Gastroesophageal sphincter (tissue), 4 donors: Measurements from ENCODE around the gene SSU72. TPM values are rescaled to one million over a fixed set of nuclear protein-coding genes. Genes with fewer than 3 reads are reported as not detected.

Experiments used
- ATAC-seq: fragments of 150-250 bp; one replicate; pipeline ENCODE4 v1.9.1; 2016; ENCODE audit warnings: mild to moderate bottlenecking, moderate library complexity
- H3K27ac ChIP-seq, 4 donors: fragments of 200-600 bp; sonication (generic) in 3 of 4; 1 replicate in 3 of 4; 2 replicates in 1 of 4; pipeline ENCODE4 v1.5.1; 2016 to 2019
- H3K27me3 ChIP-seq: fragments of 200-600 bp; sonication (generic); one replicate; pipeline ENCODE4 v1.5.1; 2019
- H3K36me3 ChIP-seq, 2 donors: fragments of 200-600 bp; sonication (generic); one replicate each; pipeline ENCODE4 v1.5.1; 2019; ENCODE audit warnings: control low read depth in 1 of 2
- H3K4me1 ChIP-seq, 3 donors: fragments of 200-600 bp; sonication (generic); 1 replicate in 2 of 3; 2 replicates in 1 of 3; pipeline ENCODE4 v1.5.1; 2016 to 2019; ENCODE audit warnings: control low read depth in 2 of 3
- H3K4me3 ChIP-seq, 2 donors: fragments of 200-600 bp; sonication (generic); one replicate each; pipeline ENCODE4 v1.5.1; 2019; ENCODE audit warnings: mild to moderate bottlenecking in 1 of 2, moderate library complexity in 1 of 2
- H3K9me3 ChIP-seq, 3 donors: fragments of 200-600 bp; sonication (generic); one replicate each; pipeline ENCODE4 v1.5.1; 2017 to 2019; ENCODE audit warnings: control low read depth in 2 of 3
- EP300 ChIP-seq: sonication (generic); formaldehyde crosslinking; IDR thresholded peaks from one replicate; pipeline ENCODE4 v1.6.1; 2017; ENCODE audit warnings: antibody characterized with exemption, mild to moderate bottlenecking
- POLR2A ChIP-seq, 2 donors: fragments of 450-650 bp; IDR thresholded peaks; one replicate each; pipeline ENCODE4 v1.6.1; 2017; ENCODE audit warnings: antibody characterized with exemption in 2 of 2, mild to moderate bottlenecking in 2 of 2, moderate library complexity in 1 of 2
- POLR2AphosphoS5 ChIP-seq: sonication (generic); formaldehyde crosslinking; IDR thresholded peaks from one replicate; pipeline ENCODE4 v1.6.1; 2017; ENCODE audit warnings: antibody characterized with exemption
- WGBS, 2 donors: methylation state at CpG; one replicate each; pipeline ENCODE4 v1.1.5; 2018; ENCODE audit warnings: low coverage in 1 of 2; 5-methylcytosine and 5-hydroxymethylcytosine counted together
- total RNA-seq, 4 donors: library from RNA; depleted of rRNA; stranded (reverse); fragments of >200 nt; gene quantifications; one replicate each; pipeline ENCODE4 v1.1.0, GENCODE V29; 2016
- TF ChIP-seq, protein P1 (sequence below), 4 experiments: fragments of 200-600 bp in 2 of 4; fragments of 450-650 bp in 2 of 4; sonication (generic) in 1 of 4; IDR thresholded peaks; one replicate each; pipeline ENCODE4 v1.5.1; 2017 to 2019; ENCODE audit warnings: antibody characterized with exemption in 4 of 4, mild to moderate bottlenecking in 2 of 4, moderate library complexity in 2 of 4

The SSU72 gene
- total RNA-seq, 4 donors from 2014 or later: 90.5 to 109 (median 98.9) TPM

- Histone ChIP-seq H3K27me3 (no peaks in the 10 kb centered on the region), H3K9me3 (no peaks in the 10 kb centered on the region), H3K4me3 (peak overlapping the region; percentile 72 to 87), H3K36me3 (peaks cover 0 to 31% of the 10 kb centered on the region in 2 donors), H3K4me1 (peaks cover 0 to 51% (median 14%) of the 10 kb centered on the region in 3 donors), H3K27ac (peak overlapping the region; percentile 16 to 82 (median 74))
- peak; percentile 39 for ATAC-seq
- TF ChIP-seq, protein P1, sequence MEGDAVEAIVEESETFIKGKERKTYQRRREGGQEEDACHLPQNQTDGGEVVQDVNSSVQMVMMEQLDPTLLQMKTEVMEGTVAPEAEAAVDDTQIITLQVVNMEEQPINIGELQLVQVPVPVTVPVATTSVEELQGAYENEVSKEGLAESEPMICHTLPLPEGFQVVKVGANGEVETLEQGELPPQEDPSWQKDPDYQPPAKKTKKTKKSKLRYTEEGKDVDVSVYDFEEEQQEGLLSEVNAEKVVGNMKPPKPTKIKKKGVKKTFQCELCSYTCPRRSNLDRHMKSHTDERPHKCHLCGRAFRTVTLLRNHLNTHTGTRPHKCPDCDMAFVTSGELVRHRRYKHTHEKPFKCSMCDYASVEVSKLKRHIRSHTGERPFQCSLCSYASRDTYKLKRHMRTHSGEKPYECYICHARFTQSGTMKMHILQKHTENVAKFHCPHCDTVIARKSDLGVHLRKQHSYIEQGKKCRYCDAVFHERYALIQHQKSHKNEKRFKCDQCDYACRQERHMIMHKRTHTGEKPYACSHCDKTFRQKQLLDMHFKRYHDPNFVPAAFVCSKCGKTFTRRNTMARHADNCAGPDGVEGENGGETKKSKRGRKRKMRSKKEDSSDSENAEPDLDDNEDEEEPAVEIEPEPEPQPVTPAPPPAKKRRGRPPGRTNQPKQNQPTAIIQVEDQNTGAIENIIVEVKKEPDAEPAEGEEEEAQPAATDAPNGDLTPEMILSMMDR (IDR thresholded peaks at IDR 0.05): no peak
- TF ChIP-seq EP300: no peak
- WGBS, 2 donors: 87% methylated on average over 3 of the region's 53 CpGs; no CpG with 5 or more reads in 1 of the 2 donors
Observed at GRCh38 chr1:1540818-1541628, 33.6 kb downstream of the SSU72 start.

GRCh38 chr1:1540090-1540817 is 34.4 kb downstream of the SSU72 start, which contains the start of gene TMEM240:
Gene TMEM240, minus strand, starts transcription at chr1:1540624. Its CDS starts 278 bp downstream, at chr1:1540346.
- TF ChIP-seq, protein P1 (IDR thresholded peaks at IDR 0.05): no peak
- TF ChIP-seq POLR2AphosphoS5: no peak
- TF ChIP-seq POLR2A (IDR thresholded peaks at IDR 0.05): no peak
- TF ChIP-seq EP300: no peak
- Histone ChIP-seq H3K27me3 (no peaks in the 10 kb centered on the region), H3K4me1 (peaks cover 0 to 52% (median 14%) of the 10 kb centered on the region in 3 donors), H3K9me3 (no peaks in the 10 kb centered on the region), H3K36me3 (peaks cover 0 to 31% of the 10 kb centered on the region in 2 donors), H3K27ac (peak within 1 kb of the TSS; percentile 16 to 82 (median 74)), H3K4me3 (peak within 1 kb of the TSS; percentile 72 to 87)
- peak; percentile 87 for ATAC-seq
- WGBS, 2 donors: no CpG with 5 or more reads among the region's 100 CpGs

- Histone ChIP-seq H3K4me1 (peaks cover 0 to 52% (median 14%) of the 10 kb centered on the region in 3 donors), H3K9me3 (no peaks in the 10 kb centered on the region), H3K27me3 (no peaks in the 10 kb centered on the region), H3K4me3 (peak overlapping the region; percentile 72 to 87), H3K36me3 (peaks cover 0 to 39% of the 10 kb centered on the region in 2 donors), H3K27ac (peak overlapping the region; percentile 6 to 82 (median 74))
- no peak for TF ChIP-seq POLR2AphosphoS5
- TF ChIP-seq EP300: no peak
- no peak for TF ChIP-seq POLR2A (IDR thresholded peaks at IDR 0.05)
- TF ChIP-seq, protein P1 (IDR thresholded peaks at IDR 0.05): no peak
- no CpG with 5 or more reads among the region's 66 CpGs for WGBS, 2 donors
- peak; percentile 22 for ATAC-seq
Observed at GRCh38 chr1:1539310-1540089, 35.2 kb downstream of the SSU72 start.

- WGBS, 2 donors: 93% methylated on average over 6 of the region's 18 CpGs; no CpG with 5 or more reads in 1 of the 2 donors
- no peak for TF ChIP-seq EP300
- TF ChIP-seq POLR2A (IDR thresholded peaks at IDR 0.05): no peak
- TF ChIP-seq POLR2AphosphoS5: no peak
- TF ChIP-seq, protein P1 (IDR thresholded peaks at IDR 0.05): no peak
- Histone ChIP-seq H3K27ac (peak overlapping the region in 3 of 4 donors; percentile 68 to 82 (median 79)), H3K9me3 (no peaks in the 10 kb centered on the region), H3K4me1 (peaks cover 0 to 52% (median 14%) of the 10 kb centered on the region in 3 donors), H3K4me3 (peak overlapping the region in 1 of 2 donors; percentile 87), H3K36me3 (peaks cover 0 to 43% of the 10 kb centered on the region in 2 donors), H3K27me3 (no peaks in the 10 kb centered on the region)
- ATAC-seq: no peak
Observed at GRCh38 chr1:1538989-1539309, 35.7 kb downstream of the SSU72 start.
